Astrocyte of the hippocampus (primary cell): Measurements from ENCODE around the gene EFNB2.

ENCODE experiments used
- DNase-seq: peaks from one replicate; pipeline ENCODE4 v3.0.0; 2011; ENCODE audit warnings: low read depth, low spot score

Gene EFNB2

GRCh38 chr13:106453101-106453500, 82.4 kb downstream of the EFNB2 start:
- DNase-seq, result no peak

GRCh38 chr13:106450991-106451390, 84.5 kb downstream of the EFNB2 start:
- DNase-seq, result no peak

- no peak for DNase-seq
Observed at GRCh38 chr13:106449096-106449495, 86.4 kb downstream of the EFNB2 start.

GRCh38 chr13:106445996-106446395, 89.5 kb downstream of the EFNB2 start:
- DNase-seq, result peak; percentile 31

DNA sequence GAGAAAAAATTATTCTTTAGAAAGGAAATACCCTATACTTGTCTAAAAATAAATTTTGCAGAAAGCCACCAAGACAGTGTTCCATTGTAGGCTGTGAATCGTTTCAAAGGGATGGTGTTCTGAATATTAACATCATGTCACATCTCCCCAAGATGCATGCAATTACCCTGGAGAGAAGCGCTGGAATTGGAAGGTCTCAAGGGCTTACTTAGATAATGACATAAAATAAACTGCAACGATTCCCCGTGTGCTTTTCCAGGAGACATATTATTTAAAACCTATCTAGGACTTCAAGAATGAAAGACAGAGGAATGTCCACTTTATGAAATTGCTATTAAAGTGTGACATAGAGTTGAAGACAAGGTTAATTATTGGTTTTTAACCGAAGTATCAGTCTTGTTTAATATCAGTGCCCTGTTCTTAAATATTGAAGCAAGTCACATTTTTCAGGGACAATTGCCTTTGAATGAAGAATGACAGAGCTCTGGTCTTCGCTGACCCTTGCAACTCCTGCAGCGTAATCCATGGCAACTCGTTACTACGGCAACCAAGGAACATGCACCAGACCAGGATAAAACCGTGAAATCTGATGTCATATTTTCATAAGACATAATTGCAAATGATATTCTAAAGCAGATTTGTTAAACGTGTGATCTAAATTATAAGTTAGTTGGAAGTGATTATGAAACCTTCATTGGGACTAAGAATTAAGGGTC, 91.7 kb downstream of the EFNB2 start:
- no peak for DNase-seq

GRCh38 chr13:106440866-106441265, 94.6 kb downstream of the EFNB2 start:
- peak; percentile 13 for DNase-seq
